ENCODE measurements around the gene RAX2. TPM values are rescaled to one million over a fixed set of nuclear protein-coding genes. Genes with fewer than 3 reads are reported as not detected.

The RAX2 gene
- total RNA-seq, 4 donors from 2014 or later, result not detected

GRCh38 chr19:3751236-3751635 is 20.8 kb downstream of the RAX2 start:
- 95 to 97% methylated on average over 14 to 30 of the region's 30 CpGs for WGBS, 2 donors
- no peak for DNase-seq
- intact Hi-C loops (cut with DNase I), result no loop called here
- H3K4me1 ChIP-seq, result no peaks in the 10 kb centered on the region
- no peaks in the 10 kb centered on the region for H3K27me3 ChIP-seq
- no peaks in the 10 kb centered on the region for H3K9me3 ChIP-seq
- TF ChIP-seq, protein P1, sequence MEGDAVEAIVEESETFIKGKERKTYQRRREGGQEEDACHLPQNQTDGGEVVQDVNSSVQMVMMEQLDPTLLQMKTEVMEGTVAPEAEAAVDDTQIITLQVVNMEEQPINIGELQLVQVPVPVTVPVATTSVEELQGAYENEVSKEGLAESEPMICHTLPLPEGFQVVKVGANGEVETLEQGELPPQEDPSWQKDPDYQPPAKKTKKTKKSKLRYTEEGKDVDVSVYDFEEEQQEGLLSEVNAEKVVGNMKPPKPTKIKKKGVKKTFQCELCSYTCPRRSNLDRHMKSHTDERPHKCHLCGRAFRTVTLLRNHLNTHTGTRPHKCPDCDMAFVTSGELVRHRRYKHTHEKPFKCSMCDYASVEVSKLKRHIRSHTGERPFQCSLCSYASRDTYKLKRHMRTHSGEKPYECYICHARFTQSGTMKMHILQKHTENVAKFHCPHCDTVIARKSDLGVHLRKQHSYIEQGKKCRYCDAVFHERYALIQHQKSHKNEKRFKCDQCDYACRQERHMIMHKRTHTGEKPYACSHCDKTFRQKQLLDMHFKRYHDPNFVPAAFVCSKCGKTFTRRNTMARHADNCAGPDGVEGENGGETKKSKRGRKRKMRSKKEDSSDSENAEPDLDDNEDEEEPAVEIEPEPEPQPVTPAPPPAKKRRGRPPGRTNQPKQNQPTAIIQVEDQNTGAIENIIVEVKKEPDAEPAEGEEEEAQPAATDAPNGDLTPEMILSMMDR (IDR thresholded peaks at IDR 0.05), result no peak
- TF ChIP-seq POLR2A (IDR thresholded peaks at IDR 0.05), result no peak
- H3K36me3 ChIP-seq, result peaks cover 33 to 45% of the 10 kb centered on the region in 2 donors
- no peak overlapping the region for H3K4me3 ChIP-seq (replicated peaks in 1 of 3)
- H3K27ac ChIP-seq, result no peak overlapping the region

- intact Hi-C loops (cut with DNase I), result no loop called here
- TF ChIP-seq POLR2A (IDR thresholded peaks at IDR 0.05), result no peak
- TF ChIP-seq, protein P1 (IDR thresholded peaks at IDR 0.05), result no peak
- Histone ChIP-seq H3K9me3 (no peaks in the 10 kb centered on the region), H3K27ac (no peak overlapping the region), H3K4me1 (no peaks in the 10 kb centered on the region), H3K27me3 (no peaks in the 10 kb centered on the region), H3K36me3 (peaks cover 33 to 45% of the 10 kb centered on the region in 2 donors), H3K4me3 (replicated peaks in 1 of 3) (no peak overlapping the region)
- WGBS, 2 donors, result 90 to 100% methylated on average over 1 to 2 of the region's 2 CpGs
- DNase-seq, result no peak
Observed at GRCh38 chr19:3750211-3750610, 21.8 kb downstream of the RAX2 start.

DNA sequence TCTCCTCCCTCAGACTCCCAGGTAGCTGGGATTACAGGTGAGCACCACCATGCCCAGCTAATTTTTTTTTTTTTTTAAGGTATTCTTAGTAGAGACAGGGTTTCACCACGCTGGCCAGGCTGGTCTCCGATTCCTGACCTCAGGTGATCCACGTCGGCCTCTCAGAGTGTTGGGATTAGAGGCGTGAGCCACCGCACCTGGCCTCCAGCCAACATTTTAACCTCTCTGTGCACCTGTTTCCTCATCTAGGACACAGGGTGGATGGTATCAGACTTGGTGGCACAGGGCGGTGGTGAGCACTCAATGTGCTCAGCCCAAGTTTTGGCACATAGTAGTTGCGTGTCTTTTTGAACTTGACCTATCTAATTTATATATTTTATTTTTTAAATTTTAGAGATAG is 23.1 kb downstream of the RAX2 start:
- intact Hi-C loops (cut with DNase I), result no loop called here
- Histone ChIP-seq H3K9me3 (no peaks in the 10 kb centered on the region), H3K36me3 (peaks cover 33 to 44% of the 10 kb centered on the region in 2 donors), H3K27me3 (no peaks in the 10 kb centered on the region), H3K4me1 (no peaks in the 10 kb centered on the region), H3K27ac (no peak overlapping the region), H3K4me3 (replicated peaks in 1 of 3) (no peak overlapping the region)
- DNase-seq, result no peak
- TF ChIP-seq, protein P1 (IDR thresholded peaks at IDR 0.05), result no peak
- no peak for TF ChIP-seq POLR2A (IDR thresholded peaks at IDR 0.05)
- WGBS, 2 donors, result 84 to 88% methylated on average over 8 of the region's 8 CpGs

- 85 to 91% methylated on average over 22 to 31 of the region's 31 CpGs for WGBS, 2 donors
- Histone ChIP-seq H3K9me3 (no peaks in the 10 kb centered on the region), H3K4me1 (no peaks in the 10 kb centered on the region), H3K36me3 (peaks cover 19 to 25% of the 10 kb centered on the region in 2 donors), H3K27me3 (no peaks in the 10 kb centered on the region), H3K27ac (no peak overlapping the region), H3K4me3 (replicated peaks in 1 of 3) (no peak overlapping the region)
- TF ChIP-seq POLR2A (IDR thresholded peaks at IDR 0.05), result no peak
- TF ChIP-seq, protein P1 (IDR thresholded peaks at IDR 0.05), result no peak
- DNase-seq, result no peak
- intact Hi-C loops (cut with DNase I), result no loop called here
Observed at GRCh38 chr19:3746371-3747056, 25.5 kb downstream of the RAX2 start.

- 64 to 98% methylated on average over 4 to 8 of the region's 8 CpGs for WGBS, 2 donors
Observed at GRCh38 chr19:3745363-3746045, 26.5 kb downstream of the RAX2 start.

More at GRCh38 chr19:3745363-3746045, 26.5 kb downstream of the RAX2 start:
- Histone ChIP-seq H3K27ac (no peak overlapping the region), H3K4me1 (no peaks in the 10 kb centered on the region), H3K27me3 (no peaks in the 10 kb centered on the region), H3K4me3 (replicated peaks in 1 of 3) (no peak overlapping the region), H3K36me3 (peaks cover 9 to 22% of the 10 kb centered on the region in 2 donors), H3K9me3 (no peaks in the 10 kb centered on the region)
- no peak for DNase-seq
- no peak for TF ChIP-seq POLR2A (IDR thresholded peaks at IDR 0.05)
- TF ChIP-seq, protein P1 (IDR thresholded peaks at IDR 0.05), result no peak
- intact Hi-C loops (cut with DNase I), result no loop called here

Data from thyroid gland (tissue), 4 donors.